ENCODE results near the gene ETV6. TPM values are rescaled to one million over a fixed set of nuclear protein-coding genes. Genes with fewer than 3 reads are reported as not detected.

Gene ETV6
- total RNA-seq, 1 experiment from 2014 or later, result 1.9 TPM

GRCh38 chr12:11693601-11694000 is 44.1 kb downstream of the ETV6 start:
- DNase-seq (ENCODE audit: low spot score), result no peak

- DNase-seq (ENCODE audit: low spot score), result no peak
Measured at GRCh38 chr12:11694528-11694927, 45.1 kb downstream of the ETV6 start.

GRCh38 chr12:11695321-11695720 is 45.8 kb downstream of the ETV6 start:
- DNase-seq (ENCODE audit: low spot score), result no peak

GRCh38 chr12:11696084-11696483 is 46.6 kb downstream of the ETV6 start:
- no peak for DNase-seq (ENCODE audit: low spot score)

- DNase-seq (ENCODE audit: low spot score), result no peak
Measured at GRCh38 chr12:11697131-11697530, 47.7 kb downstream of the ETV6 start.

GRCh38 chr12:11697670-11698387 is 48.4 kb downstream of the ETV6 start:
- DNase-seq (ENCODE audit: low spot score), result no peak

- DNase-seq (ENCODE audit: low spot score), result no peak
Measured at GRCh38 chr12:11698729-11699128, 49.3 kb downstream of the ETV6 start.

- DNase-seq (ENCODE audit: low spot score), result no peak
Measured at GRCh38 chr12:11701433-11701832, 52.0 kb downstream of the ETV6 start.

GRCh38 chr12:11702959-11703358 is 53.5 kb downstream of the ETV6 start:
- no peak for DNase-seq (ENCODE audit: low spot score)

- no peak for DNase-seq (ENCODE audit: low spot score)
Measured at GRCh38 chr12:11703378-11703777, 53.9 kb downstream of the ETV6 start.

GRCh38 chr12:11704089-11704488 is 54.6 kb downstream of the ETV6 start:
- DNase-seq (ENCODE audit: low spot score), result no peak

GRCh38 chr12:11705010-11705409 is 55.5 kb downstream of the ETV6 start:
- peak; percentile 16 for DNase-seq (ENCODE audit: low spot score)

- DNase-seq (ENCODE audit: low spot score), result no peak
Measured at GRCh38 chr12:11706509-11707379, 57.3 kb downstream of the ETV6 start.

GRCh38 chr12:11707535-11707934 is 58.1 kb downstream of the ETV6 start:
- no peak for DNase-seq (ENCODE audit: low spot score)

- DNase-seq (ENCODE audit: low spot score), result no peak
Measured at GRCh38 chr12:11709513-11709912, 60.0 kb downstream of the ETV6 start.

- no peak for DNase-seq (ENCODE audit: low spot score)
Measured at GRCh38 chr12:11710431-11710830, 61.0 kb downstream of the ETV6 start.

- DNase-seq (ENCODE audit: low spot score), result no peak
Measured at GRCh38 chr12:11710906-11711305, 61.4 kb downstream of the ETV6 start.

GRCh38 chr12:11711651-11712327 is 62.3 kb downstream of the ETV6 start:
- DNase-seq (ENCODE audit: low spot score), result no peak

GRCh38 chr12:11712491-11712890 is 63.0 kb downstream of the ETV6 start:
- no peak for DNase-seq (ENCODE audit: low spot score)

GRCh38 chr12:11713202-11713601 is 63.7 kb downstream of the ETV6 start:
- no peak for DNase-seq (ENCODE audit: low spot score)

GRCh38 chr12:11714626-11715025 is 65.2 kb downstream of the ETV6 start:
- no peak for DNase-seq (ENCODE audit: low spot score)

GRCh38 chr12:11715621-11716020 is 66.1 kb downstream of the ETV6 start:
- DNase-seq (ENCODE audit: low spot score), result no peak

Measured in A172 (cell line).